GM18873 (cell line): ENCODE results near the gene CDK3.
A peak's percentile ranks its signal among the peaks of the same experiment; 100 is the strongest.
"Not testable (repeated sequence)": the region's sequence is repeated elsewhere in the genome, so short reads cannot be mapped to it uniquely, and the experiment has no call there.

Experiments
- ATAC-seq: cut with Tn5 transposase; IDR thresholded peaks from one replicate; pipeline ENCODE4 v1.9.1; 2021; ENCODE audit warnings: mild to moderate bottlenecking, moderate library complexity, moderate number of reproducible peaks; ENCODE audit not compliant: unreplicated experiment, low FRiP score

CDK3 gene

GRCh38 chr17:76000755-76001521 lies at the start of gene CDK3:
TSS of gene CDK3 (plus strand) at chr17:76000855. CDS start at chr17:76001426, 571 bp downstream.
- ATAC-seq, result no peak

DNA sequence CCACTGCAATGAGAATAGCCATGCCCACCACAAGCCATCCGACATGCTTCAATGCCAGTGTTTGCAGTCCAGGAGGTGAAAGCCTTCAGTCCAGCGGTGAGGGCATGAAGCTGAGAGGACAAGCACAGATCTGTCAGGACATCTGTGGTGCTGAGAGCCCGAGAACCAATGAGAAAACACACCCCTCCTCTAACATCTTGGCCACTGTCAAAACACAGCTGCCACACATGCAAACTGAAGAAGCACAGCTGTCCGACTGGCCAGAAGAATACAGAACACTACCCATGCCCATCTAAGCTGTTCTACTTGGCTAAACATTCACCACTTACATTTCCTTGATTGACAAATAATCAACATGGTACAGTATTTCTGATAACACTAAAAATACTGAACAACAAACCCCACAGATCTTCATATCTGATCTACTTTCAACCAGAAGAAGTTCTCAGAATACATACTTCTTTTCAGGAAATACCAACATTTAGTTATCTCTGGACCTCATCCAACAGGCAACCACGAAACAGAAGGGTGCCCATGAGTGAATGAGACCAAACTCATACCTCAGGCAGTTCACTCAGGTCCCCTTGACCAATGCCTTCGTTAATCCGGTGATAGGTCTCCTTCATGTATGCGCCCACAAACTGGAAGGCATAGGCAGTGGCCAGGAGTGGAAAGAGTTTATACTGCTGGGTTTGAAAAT lies 49.6 kb upstream of the CDK3 start:
- ATAC-seq, result no peak

DNA sequence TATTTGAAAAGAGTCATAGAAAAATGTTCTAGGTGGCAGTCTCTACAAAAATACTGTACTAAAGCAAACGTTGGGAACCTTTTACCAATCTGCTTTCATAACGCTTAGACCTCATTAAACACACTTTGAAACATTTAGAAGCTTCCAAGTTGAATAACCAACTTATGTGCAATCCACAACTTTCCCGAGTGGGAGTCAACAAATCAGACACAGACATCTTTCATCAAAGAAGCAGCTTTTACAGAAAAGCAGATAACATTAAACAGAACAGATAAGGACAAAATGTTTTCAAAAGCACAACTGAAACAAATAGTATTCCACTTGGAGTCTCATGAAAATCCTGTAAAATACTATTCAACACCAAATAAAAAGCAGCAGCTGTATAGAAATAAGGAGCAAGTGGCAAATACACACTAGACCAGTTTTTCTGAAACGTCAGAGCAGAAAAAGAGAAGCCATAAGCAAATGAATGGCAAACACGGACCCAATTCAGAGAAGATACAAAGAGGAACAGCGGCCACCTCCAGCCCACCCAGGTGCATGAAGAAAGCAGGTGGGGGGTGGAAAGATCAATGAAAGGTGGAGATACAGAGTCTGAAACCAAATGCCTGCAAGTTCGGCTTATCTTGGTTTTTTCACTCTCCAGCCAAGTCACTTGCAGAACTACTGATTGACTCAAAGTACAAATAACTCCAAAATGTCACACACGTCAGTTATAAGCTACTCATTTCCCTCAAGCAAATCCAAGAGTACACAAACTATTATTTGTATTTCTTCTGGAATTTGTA lies 41.4 kb upstream of the CDK3 start:
- ATAC-seq, result no peak

- no peak for ATAC-seq
Observed at GRCh38 chr17:75959839-75960511, 40.7 kb upstream of the CDK3 start.

DNA sequence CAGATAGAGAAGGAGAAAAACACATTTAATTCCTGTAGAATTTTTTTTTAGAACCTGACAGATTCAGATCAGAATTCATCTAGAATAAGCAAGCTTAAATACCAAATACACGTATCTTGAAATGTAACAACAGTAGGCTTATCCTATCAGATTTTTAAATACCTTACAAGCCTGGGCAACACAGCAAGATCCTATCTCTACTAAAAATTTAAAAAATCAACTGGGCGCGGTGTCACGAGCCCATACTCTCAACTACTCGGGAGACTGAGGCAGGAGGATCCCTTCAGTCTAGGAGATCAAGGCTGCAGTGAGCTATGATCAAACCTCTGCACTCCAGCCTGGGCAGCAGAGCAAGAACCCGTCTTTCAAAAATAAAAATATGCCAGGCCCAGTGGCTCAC lies 35.2 kb upstream of the CDK3 start:
- no peak for ATAC-seq

- not testable (repeated sequence) for ATAC-seq
Observed at GRCh38 chr17:75969044-75969443, 31.6 kb upstream of the CDK3 start.

- ATAC-seq, result no peak
Observed at GRCh38 chr17:75970011-75970523, 30.6 kb upstream of the CDK3 start.

GRCh38 chr17:75970626-75971025 lies 30.0 kb upstream of the CDK3 start:
- no peak for ATAC-seq

DNA sequence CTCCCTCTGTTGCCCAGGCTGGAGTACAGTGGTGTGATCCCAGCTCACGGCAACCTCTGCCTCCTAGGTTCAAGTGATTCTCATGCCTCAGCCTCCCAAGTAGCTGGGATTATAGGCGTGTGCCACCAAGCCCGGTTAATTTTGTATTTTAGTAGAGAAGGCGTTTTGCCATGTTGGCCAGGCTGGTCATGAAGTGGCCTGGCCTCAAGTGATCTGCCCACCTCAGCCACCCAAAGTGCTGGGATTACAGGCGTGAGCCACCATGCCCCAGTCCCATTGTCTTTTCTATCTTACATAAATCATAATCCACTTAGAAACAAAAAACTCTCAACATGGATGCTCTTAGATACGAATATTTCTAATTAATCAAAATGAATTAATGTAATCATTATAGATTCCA lies 25.5 kb upstream of the CDK3 start:
- not testable (repeated sequence) for ATAC-seq

DNA sequence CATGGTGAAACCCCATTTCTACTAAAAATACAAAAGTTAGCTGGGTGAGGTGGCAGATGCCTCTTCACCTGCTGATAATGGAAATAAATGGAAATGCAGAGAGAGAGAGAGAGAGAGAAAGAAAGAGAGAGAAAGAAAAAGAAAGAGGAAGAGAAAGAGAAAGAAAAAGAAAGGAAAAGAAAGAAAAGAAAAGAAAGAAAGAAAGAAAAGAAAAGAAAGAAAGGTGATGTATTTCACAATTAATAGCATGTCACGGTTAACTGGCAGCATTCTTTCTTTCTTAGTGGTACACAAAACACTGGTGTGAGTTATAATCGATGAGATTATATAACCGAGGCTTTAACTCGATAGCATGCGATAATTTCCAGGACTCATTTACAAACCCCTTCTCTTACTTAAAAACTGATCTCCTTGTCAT lies 24.9 kb upstream of the CDK3 start:
- ATAC-seq, result no peak

GRCh38 chr17:75976175-75976848 lies 24.3 kb upstream of the CDK3 start:
- ATAC-seq, result no peak

GRCh38 chr17:75978938-75979704 lies 21.5 kb upstream of the CDK3 start, which contains the start of the genes ACOX1 and TEN1:
TSS of gene ACOX1 (minus strand) at chr17:75979166. CDS start at chr17:75979073, 93 bp downstream.
TSS of gene TEN1 (plus strand) at chr17:75979240. CDS start at chr17:75986193, 6,953 bp downstream.
- peak; percentile 80 for ATAC-seq

DNA sequence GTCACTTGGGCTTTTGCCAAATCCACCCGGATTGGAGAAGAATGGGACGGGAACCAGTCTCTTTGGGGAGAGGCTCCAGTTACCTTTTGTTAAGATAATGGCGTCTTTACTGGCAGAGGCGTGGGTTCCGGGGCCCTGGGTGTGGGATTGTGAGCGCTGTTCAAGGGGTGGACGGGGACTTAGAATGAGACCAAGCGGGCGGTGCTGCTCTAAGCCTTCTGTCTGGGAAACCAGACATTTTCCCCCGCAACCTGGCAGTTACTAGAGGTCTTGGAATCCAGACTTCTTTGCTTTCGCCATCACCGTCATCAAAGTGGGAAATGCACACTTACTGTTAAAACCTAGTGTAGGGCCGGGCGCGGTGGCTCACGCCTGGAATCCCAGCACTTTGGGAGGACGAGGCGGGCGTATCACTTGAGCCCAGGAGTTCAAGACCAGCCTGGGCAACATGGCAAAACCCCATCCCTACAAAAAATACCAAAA lies 20.9 kb upstream of the CDK3 start:
- ATAC-seq, result no peak

GRCh38 chr17:75980188-75981018 lies 20.3 kb upstream of the CDK3 start:
- ATAC-seq, result no peak

DNA sequence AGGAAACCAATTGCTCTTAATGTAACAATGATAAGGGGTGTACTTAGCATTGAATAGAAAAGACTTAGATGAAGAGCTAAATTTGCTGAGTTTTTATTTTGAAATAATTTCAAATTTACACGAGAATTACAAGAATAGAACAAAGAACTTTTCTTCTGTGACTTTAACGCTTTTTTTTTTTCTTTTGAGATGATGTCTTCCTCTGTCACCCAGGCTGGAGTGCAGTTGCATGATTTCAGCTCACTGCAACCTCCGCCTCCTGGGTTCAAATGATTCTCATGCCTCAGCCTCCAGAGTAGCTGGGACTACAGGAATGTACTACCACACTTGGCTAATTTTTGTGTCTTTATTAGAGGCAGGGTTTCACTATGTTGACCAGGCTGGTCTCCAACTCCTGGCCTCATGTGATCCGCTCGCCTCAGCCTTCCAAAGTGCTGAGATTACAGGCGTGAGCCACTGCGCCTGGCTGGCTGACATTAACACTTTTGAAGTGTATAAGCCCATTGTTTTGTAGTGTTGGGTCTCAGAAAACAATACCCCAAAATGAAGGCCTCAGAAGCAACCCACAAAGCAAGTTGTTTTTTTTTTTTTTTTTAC lies 19.5 kb upstream of the CDK3 start:
- ATAC-seq, result no peak

- ATAC-seq, result no peak
Observed at GRCh38 chr17:75983501-75984181, 17.0 kb upstream of the CDK3 start.

DNA sequence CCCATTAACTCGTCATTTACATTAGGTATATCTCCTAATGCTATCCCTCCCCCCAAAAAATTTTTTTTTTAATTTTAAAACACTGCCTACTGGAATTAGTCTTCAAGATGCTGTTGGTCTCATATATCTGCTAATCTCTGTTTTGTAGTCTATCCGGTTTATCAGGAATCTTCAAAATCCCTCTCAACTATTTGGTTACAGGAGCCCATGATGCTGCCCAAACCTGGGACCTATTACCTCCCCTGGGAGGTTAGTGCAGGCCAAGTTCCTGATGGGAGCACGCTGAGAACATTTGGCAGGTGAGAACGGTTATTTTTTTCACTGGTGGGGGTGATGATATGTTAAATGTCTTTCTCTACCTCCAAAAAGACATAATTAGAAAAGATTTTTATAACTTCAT lies 14.7 kb upstream of the CDK3 start:
- ATAC-seq, result no peak
